GM23248 (cell line): ENCODE data around the gene IKZF1.

Source experiments
- EZH2 ChIP-seq: fragments of 200-600 bp; sonication (generic); IDR thresholded peaks from 2 replicates; pipeline ENCODE4 v1.6.1; 2018; ENCODE audit warnings: antibody characterized with exemption, mild to moderate bottlenecking; ENCODE audit not compliant: insufficient read depth, poor library complexity, severe bottlenecking
- EZH2phosphoT487 ChIP-seq: fragments of 200-600 bp; sonication (generic); IDR thresholded peaks from 2 replicates; pipeline ENCODE4 v1.6.1; 2018; ENCODE audit warnings: antibody characterized with exemption, moderate library complexity, mild to moderate bottlenecking, low read depth; ENCODE audit not compliant: insufficient read depth

- TF ChIP-seq EZH2, result no peak
- TF ChIP-seq EZH2phosphoT487, result no peak
These were observed 68.4 kb downstream of the IKZF1 start for GRCh38 chr7:50372923-50373322.
